Dendritic cell treated with granulocyte-macrophage colony-stimulating factor and Interleukin-4, amounts not matched to agents 40 ng/mL and 50 ng/mL, for 4 days (primary cell): ENCODE results near the gene SLC35E2B.

Source experiments
- H3K27ac Mint-ChIP-seq: one replicate; pipeline ENCODE4 v1.8.0; 2022; ENCODE audit warnings: mild to moderate bottlenecking, mixed read lengths
- H3K27me3 Mint-ChIP-seq: one replicate; pipeline ENCODE4 v1.8.0; 2022; ENCODE audit warnings: mild to moderate bottlenecking, mixed read lengths
- H3K36me3 Mint-ChIP-seq: one replicate; pipeline ENCODE4 v1.8.0; 2022; ENCODE audit warnings: low read depth, mixed read lengths
- H3K4me1 Mint-ChIP-seq: one replicate; pipeline ENCODE4 v1.8.0; 2022; ENCODE audit warnings: low read depth, mixed read lengths
- H3K4me3 Mint-ChIP-seq: one replicate; pipeline ENCODE4 v1.8.0; 2022; ENCODE audit warnings: mild to moderate bottlenecking, moderate library complexity, mixed read lengths
- H3K9me3 Mint-ChIP-seq: one replicate; pipeline ENCODE4 v1.8.0; 2022; ENCODE audit warnings: mixed read lengths
- intact Hi-C: fragments of 100-400 bp; cut with micrococcal nuclease; formaldehyde crosslinking; loops from one replicate; pipeline ENCODE4 v1.15.0; 2022

SLC35E2B gene

DNA sequence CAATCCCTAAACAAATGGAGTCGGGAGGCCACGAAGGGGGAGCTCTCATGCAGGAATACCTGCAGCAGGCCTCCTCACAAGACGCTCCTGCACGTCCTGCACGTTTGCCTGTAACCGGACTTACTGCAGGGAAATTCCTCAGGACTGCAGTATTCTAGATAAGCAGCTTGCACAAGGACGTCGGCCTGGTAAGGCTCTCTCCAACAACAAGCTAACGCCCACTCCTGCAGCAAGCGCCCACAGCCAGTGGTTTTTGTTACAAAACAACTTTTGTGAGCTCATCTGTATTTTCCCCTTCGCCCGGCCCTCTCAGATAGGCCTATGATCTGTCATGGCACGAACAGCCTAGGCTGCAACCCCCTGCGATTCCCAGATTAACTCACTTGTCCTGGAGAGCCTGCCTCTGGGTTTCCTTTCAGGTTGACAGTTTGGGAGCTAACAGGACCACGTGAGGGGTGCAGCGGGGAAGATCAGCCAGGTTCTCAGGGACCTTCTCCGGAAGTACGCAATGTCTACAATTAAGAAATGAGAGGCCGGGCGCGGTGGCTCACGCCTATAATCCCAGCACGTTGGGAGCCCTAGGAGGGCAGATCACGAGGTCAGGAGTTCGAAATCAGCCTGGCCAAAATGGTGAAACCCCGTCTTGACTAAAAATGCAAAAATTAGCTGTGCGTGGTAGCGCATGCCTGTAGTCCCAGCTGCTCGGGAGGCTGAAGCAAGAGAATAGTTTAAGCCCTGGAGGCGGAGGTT is 78.2 kb downstream of the SLC35E2B start:
- Mint-ChIP-seq H3K4me3 (peak overlapping the region; percentile 88), H3K36me3 (peaks cover 35% of the 10 kb centered on the region), H3K27me3 (no peaks in the 10 kb centered on the region), H3K9me3 (no peaks in the 10 kb centered on the region), H3K27ac (peak overlapping the region; percentile 93), H3K4me1 (peaks cover 42% of the 10 kb centered on the region)
- intact Hi-C loops: no loop called here

DNA sequence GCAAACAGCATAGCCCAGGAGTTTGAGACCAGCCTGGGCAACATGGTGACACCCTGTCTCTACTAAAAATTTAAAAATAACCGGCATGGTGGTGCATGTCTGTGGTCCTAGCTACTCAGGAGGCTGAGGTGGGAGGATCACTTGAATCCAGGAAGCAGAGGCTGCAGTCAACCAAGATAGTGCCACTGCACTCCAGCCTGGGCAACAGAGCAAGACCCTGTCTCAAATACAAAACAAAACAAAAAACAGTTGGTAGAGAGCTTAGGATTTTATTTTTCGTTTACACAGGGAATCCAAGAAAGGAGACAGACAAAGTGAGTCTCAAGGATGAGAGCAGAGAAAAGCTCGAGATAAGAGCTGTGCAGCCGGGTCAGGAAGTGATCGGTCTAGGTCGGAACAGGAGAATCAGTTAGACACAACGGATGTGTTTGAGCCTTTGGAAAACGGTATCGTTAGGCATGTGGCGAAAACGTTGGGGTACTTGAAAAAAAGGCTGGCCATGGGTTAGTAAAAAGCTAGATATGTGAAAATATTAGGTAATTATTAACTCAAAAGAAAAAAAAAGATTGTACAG is 79.0 kb downstream of the SLC35E2B start:
- no peaks in the 10 kb centered on the region for H3K27me3 Mint-ChIP-seq
- peak overlapping the region; percentile 88 for H3K4me3 Mint-ChIP-seq
- intact Hi-C loops: no loop called here
- peaks cover 42% of the 10 kb centered on the region for H3K4me1 Mint-ChIP-seq
- H3K27ac Mint-ChIP-seq: peak overlapping the region; percentile 93
- H3K9me3 Mint-ChIP-seq: no peaks in the 10 kb centered on the region
- peaks cover 28% of the 10 kb centered on the region for H3K36me3 Mint-ChIP-seq

DNA sequence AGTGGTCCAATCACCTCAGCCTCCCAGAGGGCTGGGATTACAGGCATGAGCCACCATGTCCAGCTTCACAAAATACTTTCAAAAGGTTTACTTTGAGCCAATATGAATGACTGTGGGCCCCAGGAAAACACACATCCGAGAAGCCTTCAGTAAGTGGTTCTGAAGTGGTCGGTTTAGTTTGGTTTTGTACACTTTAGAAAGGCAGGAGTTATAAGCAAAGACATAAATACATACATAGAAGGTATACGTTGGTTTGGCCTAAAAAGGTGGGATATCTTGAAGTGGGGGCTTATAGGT is 80.5 kb downstream of the SLC35E2B start:
- Mint-ChIP-seq H3K27me3 (no peaks in the 10 kb centered on the region), H3K27ac (no peak overlapping the region), H3K4me1 (peaks cover 41% of the 10 kb centered on the region), H3K9me3 (no peaks in the 10 kb centered on the region), H3K36me3 (peaks cover 14% of the 10 kb centered on the region), H3K4me3 (no peak overlapping the region)
- intact Hi-C loops: no loop called here

DNA sequence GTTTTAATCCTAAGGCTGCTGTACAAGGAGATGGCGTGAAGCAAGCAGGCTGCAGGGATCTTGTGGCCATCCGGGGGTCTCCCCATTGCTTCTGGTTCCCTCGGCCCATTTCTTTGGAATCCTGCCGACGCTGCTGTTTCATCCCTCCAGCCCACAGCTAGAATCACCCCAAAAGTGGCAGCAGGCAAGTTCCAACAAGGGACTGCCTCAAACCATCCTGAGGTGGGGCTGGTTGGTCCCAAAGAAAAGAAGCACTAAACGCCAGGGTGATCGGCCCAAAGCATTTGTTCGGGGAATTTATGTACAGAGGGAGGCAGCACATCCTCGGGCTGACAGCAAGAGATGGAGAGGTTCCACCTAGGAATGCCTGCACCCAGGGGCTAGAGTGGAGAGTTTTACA is 81.8 kb downstream of the SLC35E2B start:
- intact Hi-C loops: no loop called here
- H3K4me3 Mint-ChIP-seq: no peak overlapping the region
- H3K9me3 Mint-ChIP-seq: no peaks in the 10 kb centered on the region
- peaks cover 38% of the 10 kb centered on the region for H3K4me1 Mint-ChIP-seq
- no peak overlapping the region for H3K27ac Mint-ChIP-seq
- peaks cover 13% of the 10 kb centered on the region for H3K36me3 Mint-ChIP-seq
- no peaks in the 10 kb centered on the region for H3K27me3 Mint-ChIP-seq

DNA sequence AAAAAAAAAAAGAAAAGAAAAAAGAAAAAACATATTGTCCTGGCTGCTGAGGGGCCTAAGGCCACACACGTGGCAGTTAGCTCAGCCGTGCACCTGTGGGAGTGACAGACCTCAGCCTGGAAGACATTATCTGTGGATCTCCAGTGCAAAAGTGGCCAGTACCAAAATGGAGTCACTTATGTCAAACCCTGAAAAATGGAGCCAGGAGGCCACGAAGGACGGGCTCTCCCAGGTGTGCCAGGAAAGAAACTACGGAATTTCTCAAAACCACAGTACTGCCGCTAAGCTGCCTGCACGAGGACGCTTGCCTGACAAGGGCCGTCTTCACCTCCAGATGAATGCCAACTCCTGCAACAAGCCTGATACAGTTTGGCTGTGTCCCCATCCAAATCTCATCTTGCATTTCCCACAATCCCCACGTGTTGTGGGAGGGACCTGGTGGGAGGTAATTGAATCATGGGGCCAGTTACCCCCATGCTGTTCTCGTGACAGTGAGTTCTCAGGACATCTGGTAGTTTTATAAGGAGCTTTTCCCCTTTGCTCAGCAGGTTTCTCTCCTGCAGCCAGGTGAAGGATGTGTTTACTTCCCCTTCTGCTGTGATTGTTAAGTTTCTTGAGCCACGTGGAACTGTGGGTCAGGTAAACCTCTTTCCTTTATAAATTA is 82.6 kb downstream of the SLC35E2B start:
- intact Hi-C loops: no loop called here
- peaks cover 5% of the 10 kb centered on the region for H3K36me3 Mint-ChIP-seq
- peaks cover 37% of the 10 kb centered on the region for H3K4me1 Mint-ChIP-seq
- H3K27ac Mint-ChIP-seq: no peak overlapping the region
- no peaks in the 10 kb centered on the region for H3K27me3 Mint-ChIP-seq
- no peak overlapping the region for H3K4me3 Mint-ChIP-seq
- no peaks in the 10 kb centered on the region for H3K9me3 Mint-ChIP-seq
